ENCODE data around the gene JAZF1. TPM values are rescaled to one million over a fixed set of nuclear protein-coding genes. Genes with fewer than 3 reads are reported as not detected.

JAZF1 gene
- total and polyA plus RNA-seq, 8 donors, result 0.58 to 16.7 (median 7.2) TPM

DNA sequence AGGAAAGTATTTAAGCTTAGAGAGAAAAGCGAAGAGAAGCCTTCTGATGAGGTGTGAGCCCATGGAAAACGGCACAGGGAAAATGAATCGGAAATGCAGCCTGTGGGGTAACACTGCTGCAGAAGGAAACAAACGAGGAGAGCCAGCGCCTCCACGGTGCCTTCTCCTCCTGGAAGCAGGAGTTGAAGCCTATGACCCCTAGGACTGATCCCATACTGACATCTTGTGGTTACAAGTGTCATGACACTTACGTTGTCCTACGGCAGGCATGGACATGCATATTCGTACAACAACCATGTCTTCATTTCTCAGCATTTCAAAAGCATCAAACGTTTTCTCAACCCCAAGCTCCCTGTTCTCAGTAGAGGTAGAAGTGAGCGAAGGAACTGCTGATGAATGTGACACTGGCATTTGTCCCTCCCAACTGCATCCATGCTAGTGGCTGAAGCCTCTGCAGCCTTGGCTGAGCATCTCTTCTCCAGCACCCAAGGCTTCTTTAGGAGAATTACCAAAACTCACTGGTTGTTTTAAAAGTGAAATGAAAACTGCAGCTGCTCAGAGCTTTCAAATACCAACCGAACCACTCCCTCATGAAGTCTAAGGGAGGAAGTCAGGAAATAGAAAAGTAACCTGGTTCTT, 160.2 kb downstream of the JAZF1 start:
- peak; percentile 55 to 91 for DNase-seq
- intact Hi-C loops (cut with DNase I; ENCODE audit: low total_unique reads), result no loop called here
- Histone ChIP-seq H3K9me3 (no peaks in the 10 kb centered on the region), H3K27me3 (no peaks in the 10 kb centered on the region), H3K27ac (no peak overlapping the region), H3K4me1 (peaks cover 0 to 37% (median 12%) of the 10 kb centered on the region in 4 donors), H3K4me3 (no peak overlapping the region), H3K36me3 (no peaks in the 10 kb centered on the region)
- TF ChIP-seq CTCF (IDR thresholded peaks at IDR 0.05) (peak in 5 of 7 experiments; percentile 69 to 87 (median 81)), EP300 (IDR thresholded peaks at IDR 0.05) (no peak), POLR2AphosphoS5 (IDR thresholded peaks at IDR 0.05) (peak in 1 of 3 donors; percentile 78)
- 15 to 21% (median 20%) methylated on average over 12 of the region's 12 CpGs for WGBS, 5 donors

DNA sequence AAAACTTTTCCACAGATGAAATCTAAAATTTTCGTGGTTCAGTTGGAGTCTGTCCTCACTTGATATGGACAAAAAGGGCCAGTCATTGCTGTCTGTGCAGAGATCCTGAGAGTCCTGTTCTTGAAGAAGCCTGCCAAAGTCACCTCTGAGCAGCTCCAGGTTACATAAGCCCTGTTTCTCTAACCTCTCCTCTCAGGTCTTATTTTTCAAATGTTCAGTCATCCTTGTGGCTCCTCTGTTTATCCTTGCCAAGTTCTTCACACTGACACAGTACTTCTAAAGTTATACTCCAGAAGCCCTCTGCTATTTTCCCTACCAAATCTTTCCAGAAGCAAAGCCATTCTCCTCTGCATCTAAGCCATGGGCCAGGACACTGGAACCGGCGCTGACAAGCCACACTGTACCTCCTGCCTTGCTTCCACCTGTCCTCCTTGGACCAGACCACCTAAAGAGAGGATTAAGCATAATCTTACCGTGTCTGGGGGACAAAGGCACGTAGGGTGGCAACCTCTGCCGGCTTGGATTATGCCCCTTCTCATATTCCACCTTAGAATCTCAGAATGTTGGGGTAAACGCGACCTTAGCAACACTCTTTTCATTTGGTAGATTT, 161.6 kb downstream of the JAZF1 start:
- 91 to 95% (median 92%) methylated on average over 8 of the region's 8 CpGs for WGBS, 5 donors
- TF ChIP-seq CTCF (IDR thresholded peaks at IDR 0.05) (no peak), EP300 (IDR thresholded peaks at IDR 0.05) (no peak), POLR2AphosphoS5 (IDR thresholded peaks at IDR 0.05) (no peak), POLR2A (IDR thresholded peaks at IDR 0.05) (no peak)
- H3K4me1 ChIP-seq, result peaks cover 0 to 35% (median 12%) of the 10 kb centered on the region in 4 donors
- no peaks in the 10 kb centered on the region for H3K27me3 ChIP-seq
- no peaks in the 10 kb centered on the region for H3K9me3 ChIP-seq
- peak overlapping the region in 2 of 5 donors; percentile 13 to 34 for H3K27ac ChIP-seq
- intact Hi-C loops (cut with DNase I; ENCODE audit: low total_unique reads), result loop anchor here (10.0 kb wide), 1 partner anchor 814 kb away; the partner anchor contains the start of gene HOXA13
- H3K36me3 ChIP-seq, result no peaks in the 10 kb centered on the region
- H3K4me3 ChIP-seq, result no peak overlapping the region
- no peak for DNase-seq

- Histone ChIP-seq H3K4me1 (peaks cover 0 to 35% (median 12%) of the 10 kb centered on the region in 4 donors), H3K27ac (peak overlapping the region in 2 of 5 donors; percentile 13 to 34), H3K9me3 (no peaks in the 10 kb centered on the region), H3K27me3 (no peaks in the 10 kb centered on the region), H3K4me3 (no peak overlapping the region), H3K36me3 (no peaks in the 10 kb centered on the region)
- no peak for DNase-seq
- TF ChIP-seq EP300 (IDR thresholded peaks at IDR 0.05), result no peak
- no peak for TF ChIP-seq CTCF (IDR thresholded peaks at IDR 0.05)
- TF ChIP-seq POLR2A (IDR thresholded peaks at IDR 0.05), result no peak
- TF ChIP-seq POLR2AphosphoS5 (IDR thresholded peaks at IDR 0.05), result no peak
- WGBS, 5 donors, result 86 to 95% (median 94%) methylated on average over 5 of the region's 5 CpGs
- intact Hi-C loops (cut with DNase I; ENCODE audit: low total_unique reads), result loop anchor here (10.0 kb wide), 1 partner anchor 814 kb away; the partner anchor contains the start of gene HOXA13
These were observed 162.1 kb downstream of the JAZF1 start for GRCh38 chr7:28018446-28018845.

GRCh38 chr7:28018020-28018419, 162.6 kb downstream of the JAZF1 start:
- no peak for DNase-seq
- 88 to 95% (median 91%) methylated on average over 7 of the region's 7 CpGs for WGBS, 5 donors
- peak overlapping the region in 2 of 5 donors; percentile 13 to 34 for H3K27ac ChIP-seq
- no peak overlapping the region for H3K4me3 ChIP-seq
- H3K9me3 ChIP-seq, result no peaks in the 10 kb centered on the region
- intact Hi-C loops (cut with DNase I; ENCODE audit: low total_unique reads), result loop anchor here (10.0 kb wide), 1 partner anchor 813 kb away; the partner anchor contains the start of gene HOXA13
- no peaks in the 10 kb centered on the region for H3K36me3 ChIP-seq
- peaks cover 0 to 35% (median 12%) of the 10 kb centered on the region in 4 donors for H3K4me1 ChIP-seq
- no peaks in the 10 kb centered on the region for H3K27me3 ChIP-seq
- TF ChIP-seq CTCF (IDR thresholded peaks at IDR 0.05), result no peak
- TF ChIP-seq POLR2A (IDR thresholded peaks at IDR 0.05), result no peak
- no peak for TF ChIP-seq EP300 (IDR thresholded peaks at IDR 0.05)
- no peak for TF ChIP-seq POLR2AphosphoS5 (IDR thresholded peaks at IDR 0.05)
